HepG2 (cell line): ENCODE measurements around the gene IGLON5. TPM values are rescaled to one million over a fixed set of nuclear protein-coding genes. Genes with fewer than 3 reads are reported as not detected.

Experiments
- AGO2 ChIP-seq: fragments of 200-400 bp; formaldehyde crosslinking; optimal IDR thresholded peaks from 2 replicates; pipeline ENCODE3; 2017; ENCODE audit warnings: mild to moderate bottlenecking, low read depth, low read length, moderate library complexity
- ARNT2 ChIP-seq: sonication (generic); formaldehyde crosslinking; IDR thresholded peaks from 2 replicates; pipeline ENCODE4 v1.8.0; 2022; ENCODE audit warnings: mild to moderate bottlenecking, low read depth, missing genetic modification reagents, moderate library complexity
- GABPB1 ChIP-seq: IDR thresholded peaks from 2 replicates; pipeline ENCODE4 v1.6.1; 2016; ENCODE audit warnings: mild to moderate bottlenecking, missing genetic modification reagents, moderate library complexity, missing compliant biosample characterization
- HOXA3 ChIP-seq: sonication (generic); formaldehyde crosslinking; IDR thresholded peaks from 2 replicates; pipeline ENCODE4 v1.5.0; 2020; ENCODE audit warnings: missing genetic modification reagents
- MYNN ChIP-seq: sonication (generic); formaldehyde crosslinking; IDR thresholded peaks from 2 replicates; pipeline ENCODE4 v1.4.0; 2020; ENCODE audit warnings: mild to moderate bottlenecking, low read depth, missing genetic modification reagents
- NR3C1 ChIP-seq: sonication (generic); formaldehyde crosslinking; IDR thresholded peaks from 2 replicates; pipeline ENCODE4 v1.4.0; 2020; ENCODE audit warnings: missing genetic modification reagents
- POLR2AphosphoS5 ChIP-seq: IDR thresholded peaks from 2 replicates; pipeline ENCODE4 v1.6.1; 2012; ENCODE audit warnings: low read depth, low read length
- ZNF20 ChIP-seq: sonication (generic); formaldehyde crosslinking; IDR thresholded peaks from 2 replicates; pipeline ENCODE4 v1.4.0; 2020; ENCODE audit warnings: mild to moderate bottlenecking, moderate library complexity, missing genetic modification reagents
- polyA plus RNA-seq, 8 experiments: library from polyadenylated mRNA; depleted of rRNA in 3 of 8; stranded (reverse) in 7 of 8; unstranded in 1 of 8; fragments of >200 nt; fragmentation: Illumina TruSeq in 4 of 8; extraction: Trizol in 4 of 8; gene quantifications; 2 replicates each; pipeline versions ENCODE4 v1.2.1 to v1.2.3, GENCODE V29; 2011 to 2016; ENCODE audit warnings: low read depth in 4 of 8, missing spikeins in 1 of 8, mixed read lengths in 1 of 8; ENCODE audit not compliant: insufficient read depth in 1 of 8
- total RNA-seq, 5 experiments: library from RNA; depleted of rRNA; stranded (reverse); fragments of >200 nt; fragmentation: Illumina TruSeq; extraction: Trizol; gene quantifications; 2 replicates each; pipeline ENCODE4 v1.2.3, GENCODE V29; 2016; ENCODE audit warnings: low read depth in 1 of 5
- TF ChIP-seq, protein P1 (sequence below): sonication (generic); formaldehyde crosslinking; IDR thresholded peaks from 2 replicates; pipeline ENCODE4 v1.4.0; 2020; ENCODE audit warnings: missing genetic modification reagents
- TF ChIP-seq, protein P2 (sequence below): sonication (generic); formaldehyde crosslinking; conservative IDR thresholded peaks from 2 replicates; pipeline ENCODE4 v1.8.1; 2023; ENCODE audit warnings: missing genetic modification reagents
- TF ChIP-seq, protein P3 (sequence below): sonication (generic); formaldehyde crosslinking; IDR thresholded peaks from 2 replicates; pipeline ENCODE4 v1.5.0; 2020; ENCODE audit warnings: mild to moderate bottlenecking, missing genetic modification reagents, moderate library complexity
- TF ChIP-seq, protein P4 (sequence below): sonication (generic); formaldehyde crosslinking; IDR thresholded peaks from 2 replicates; pipeline ENCODE4 v1.9.0; 2022; ENCODE audit warnings: missing genetic modification reagents, mild to moderate bottlenecking, borderline replicate concordance
- TF ChIP-seq, protein P5 (sequence below), 2 experiments: sonication (generic) in 1 of 2; formaldehyde crosslinking in 1 of 2; IDR thresholded peaks; 2 replicates each; pipeline versions ENCODE4 v1.4.0 to v1.6.1; 2018 to 2020; ENCODE audit warnings: missing genetic modification reagents in 2 of 2, borderline replicate concordance in 1 of 2, low read depth in 1 of 2, mild to moderate bottlenecking in 1 of 2, missing biosample characterization in 1 of 2

The IGLON5 gene
- total and polyA plus RNA-seq, 2 of the 13 experiments (the other 11 are each of a cell fraction or from before 2014, with no cell fraction given) = 0.04 to 5.7 TPM

DNA sequence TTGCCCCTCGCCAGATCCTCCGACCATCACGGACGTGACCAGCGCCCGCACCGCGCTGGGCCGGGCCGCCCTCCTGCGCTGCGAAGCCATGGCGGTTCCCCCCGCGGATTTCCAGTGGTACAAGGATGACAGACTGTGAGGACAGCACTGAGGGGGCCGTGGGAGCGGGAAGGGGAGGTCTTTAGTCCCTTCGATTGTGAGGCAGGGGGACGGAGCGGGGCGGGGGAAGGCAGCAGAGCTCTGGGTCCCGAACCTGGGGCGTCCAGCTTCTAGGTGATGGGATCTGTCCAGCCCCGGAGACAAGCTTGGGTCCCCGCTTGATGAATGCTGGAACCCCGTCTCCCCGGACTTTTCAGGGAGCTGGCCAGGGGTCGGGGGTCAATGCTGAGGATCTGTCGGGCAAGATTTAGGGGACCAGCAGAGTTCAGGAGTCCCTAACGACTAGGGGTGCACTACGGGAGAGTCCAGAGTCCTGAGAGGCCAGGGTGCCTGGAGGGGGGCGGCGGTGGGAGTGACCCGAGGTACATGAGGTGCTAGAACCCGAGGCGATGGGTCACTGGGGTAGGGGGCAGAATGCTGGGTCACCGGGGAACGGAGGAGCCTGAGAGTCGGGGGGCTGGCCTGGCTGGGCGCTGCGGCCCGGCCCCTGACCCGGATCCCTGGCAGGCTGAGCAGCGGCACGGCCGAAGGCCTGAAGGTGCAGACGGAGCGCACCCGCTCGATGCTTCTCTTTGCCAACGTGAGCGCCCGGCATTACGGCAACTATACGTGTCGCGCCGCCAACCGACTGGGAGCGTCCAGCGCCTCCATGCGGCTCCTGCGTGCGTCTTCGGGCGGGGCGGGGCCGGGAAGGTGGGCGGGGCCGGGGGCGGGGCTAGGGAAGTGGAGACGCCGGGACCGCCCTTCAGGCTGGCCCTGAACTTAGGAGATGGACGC, 15.9 kb downstream of the IGLON5 start (continued):
- TF ChIP-seq, protein P1, sequence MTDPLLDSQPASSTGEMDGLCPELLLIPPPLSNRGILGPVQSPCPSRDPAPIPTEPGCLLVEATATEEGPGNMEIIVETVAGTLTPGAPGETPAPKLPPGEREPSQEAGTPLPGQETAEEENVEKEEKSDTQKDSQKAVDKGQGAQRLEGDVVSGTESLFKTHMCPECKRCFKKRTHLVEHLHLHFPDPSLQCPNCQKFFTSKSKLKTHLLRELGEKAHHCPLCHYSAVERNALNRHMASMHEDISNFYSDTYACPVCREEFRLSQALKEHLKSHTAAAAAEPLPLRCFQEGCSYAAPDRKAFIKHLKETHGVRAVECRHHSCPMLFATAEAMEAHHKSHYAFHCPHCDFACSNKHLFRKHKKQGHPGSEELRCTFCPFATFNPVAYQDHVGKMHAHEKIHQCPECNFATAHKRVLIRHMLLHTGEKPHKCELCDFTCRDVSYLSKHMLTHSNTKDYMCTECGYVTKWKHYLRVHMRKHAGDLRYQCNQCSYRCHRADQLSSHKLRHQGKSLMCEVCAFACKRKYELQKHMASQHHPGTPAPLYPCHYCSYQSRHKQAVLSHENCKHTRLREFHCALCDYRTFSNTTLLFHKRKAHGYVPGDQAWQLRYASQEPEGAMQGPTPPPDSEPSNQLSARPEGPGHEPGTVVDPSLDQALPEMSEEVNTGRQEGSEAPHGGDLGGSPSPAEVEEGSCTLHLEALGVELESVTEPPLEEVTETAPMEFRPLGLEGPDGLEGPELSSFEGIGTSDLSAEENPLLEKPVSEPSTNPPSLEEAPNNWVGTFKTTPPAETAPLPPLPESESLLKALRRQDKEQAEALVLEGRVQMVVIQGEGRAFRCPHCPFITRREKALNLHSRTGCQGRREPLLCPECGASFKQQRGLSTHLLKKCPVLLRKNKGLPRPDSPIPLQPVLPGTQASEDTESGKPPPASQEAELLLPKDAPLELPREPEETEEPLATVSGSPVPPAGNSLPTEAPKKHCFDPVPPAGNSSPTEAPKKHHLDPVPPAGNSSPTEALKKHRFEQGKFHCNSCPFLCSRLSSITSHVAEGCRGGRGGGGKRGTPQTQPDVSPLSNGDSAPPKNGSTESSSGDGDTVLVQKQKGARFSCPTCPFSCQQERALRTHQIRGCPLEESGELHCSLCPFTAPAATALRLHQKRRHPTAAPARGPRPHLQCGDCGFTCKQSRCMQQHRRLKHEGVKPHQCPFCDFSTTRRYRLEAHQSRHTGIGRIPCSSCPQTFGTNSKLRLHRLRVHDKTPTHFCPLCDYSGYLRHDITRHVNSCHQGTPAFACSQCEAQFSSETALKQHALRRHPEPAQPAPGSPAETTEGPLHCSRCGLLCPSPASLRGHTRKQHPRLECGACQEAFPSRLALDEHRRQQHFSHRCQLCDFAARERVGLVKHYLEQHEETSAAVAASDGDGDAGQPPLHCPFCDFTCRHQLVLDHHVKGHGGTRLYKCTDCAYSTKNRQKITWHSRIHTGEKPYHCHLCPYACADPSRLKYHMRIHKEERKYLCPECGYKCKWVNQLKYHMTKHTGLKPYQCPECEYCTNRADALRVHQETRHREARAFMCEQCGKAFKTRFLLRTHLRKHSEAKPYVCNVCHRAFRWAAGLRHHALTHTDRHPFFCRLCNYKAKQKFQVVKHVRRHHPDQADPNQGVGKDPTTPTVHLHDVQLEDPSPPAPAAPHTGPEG (CRISPR knock-in tag) = no peak
- TF ChIP-seq GABPB1 (peak; percentile 28; the same call in 1 of the 2 replicates), HOXA3 (peak; percentile 45; the same call in 1 of the 2 replicates), MYNN (CRISPR knock-in tag) (no peak), AGO2 (peak; percentile 92), NR3C1 (CRISPR knock-in tag) (no peak), POLR2AphosphoS5 (peak; percentile 40; the same call in 1 of the 2 replicates), ARNT2 (0 out of 2 replicates have a peak, but pooled peaks have one; percentile 3), ZNF20 (CRISPR knock-in tag) (no peak)
- TF ChIP-seq, protein P2, sequence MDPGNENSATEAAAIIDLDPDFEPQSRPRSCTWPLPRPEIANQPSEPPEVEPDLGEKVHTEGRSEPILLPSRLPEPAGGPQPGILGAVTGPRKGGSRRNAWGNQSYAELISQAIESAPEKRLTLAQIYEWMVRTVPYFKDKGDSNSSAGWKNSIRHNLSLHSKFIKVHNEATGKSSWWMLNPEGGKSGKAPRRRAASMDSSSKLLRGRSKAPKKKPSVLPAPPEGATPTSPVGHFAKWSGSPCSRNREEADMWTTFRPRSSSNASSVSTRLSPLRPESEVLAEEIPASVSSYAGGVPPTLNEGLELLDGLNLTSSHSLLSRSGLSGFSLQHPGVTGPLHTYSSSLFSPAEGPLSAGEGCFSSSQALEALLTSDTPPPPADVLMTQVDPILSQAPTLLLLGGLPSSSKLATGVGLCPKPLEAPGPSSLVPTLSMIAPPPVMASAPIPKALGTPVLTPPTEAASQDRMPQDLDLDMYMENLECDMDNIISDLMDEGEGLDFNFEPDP (CRISPR knock-in tag) = 0 out of 2 replicates have a peak, but pooled peaks have one; percentile 33
- TF ChIP-seq, protein P3, sequence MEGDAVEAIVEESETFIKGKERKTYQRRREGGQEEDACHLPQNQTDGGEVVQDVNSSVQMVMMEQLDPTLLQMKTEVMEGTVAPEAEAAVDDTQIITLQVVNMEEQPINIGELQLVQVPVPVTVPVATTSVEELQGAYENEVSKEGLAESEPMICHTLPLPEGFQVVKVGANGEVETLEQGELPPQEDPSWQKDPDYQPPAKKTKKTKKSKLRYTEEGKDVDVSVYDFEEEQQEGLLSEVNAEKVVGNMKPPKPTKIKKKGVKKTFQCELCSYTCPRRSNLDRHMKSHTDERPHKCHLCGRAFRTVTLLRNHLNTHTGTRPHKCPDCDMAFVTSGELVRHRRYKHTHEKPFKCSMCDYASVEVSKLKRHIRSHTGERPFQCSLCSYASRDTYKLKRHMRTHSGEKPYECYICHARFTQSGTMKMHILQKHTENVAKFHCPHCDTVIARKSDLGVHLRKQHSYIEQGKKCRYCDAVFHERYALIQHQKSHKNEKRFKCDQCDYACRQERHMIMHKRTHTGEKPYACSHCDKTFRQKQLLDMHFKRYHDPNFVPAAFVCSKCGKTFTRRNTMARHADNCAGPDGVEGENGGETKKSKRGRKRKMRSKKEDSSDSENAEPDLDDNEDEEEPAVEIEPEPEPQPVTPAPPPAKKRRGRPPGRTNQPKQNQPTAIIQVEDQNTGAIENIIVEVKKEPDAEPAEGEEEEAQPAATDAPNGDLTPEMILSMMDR (CRISPR knock-in tag) = peak; percentile 67
- TF ChIP-seq, protein P4, sequence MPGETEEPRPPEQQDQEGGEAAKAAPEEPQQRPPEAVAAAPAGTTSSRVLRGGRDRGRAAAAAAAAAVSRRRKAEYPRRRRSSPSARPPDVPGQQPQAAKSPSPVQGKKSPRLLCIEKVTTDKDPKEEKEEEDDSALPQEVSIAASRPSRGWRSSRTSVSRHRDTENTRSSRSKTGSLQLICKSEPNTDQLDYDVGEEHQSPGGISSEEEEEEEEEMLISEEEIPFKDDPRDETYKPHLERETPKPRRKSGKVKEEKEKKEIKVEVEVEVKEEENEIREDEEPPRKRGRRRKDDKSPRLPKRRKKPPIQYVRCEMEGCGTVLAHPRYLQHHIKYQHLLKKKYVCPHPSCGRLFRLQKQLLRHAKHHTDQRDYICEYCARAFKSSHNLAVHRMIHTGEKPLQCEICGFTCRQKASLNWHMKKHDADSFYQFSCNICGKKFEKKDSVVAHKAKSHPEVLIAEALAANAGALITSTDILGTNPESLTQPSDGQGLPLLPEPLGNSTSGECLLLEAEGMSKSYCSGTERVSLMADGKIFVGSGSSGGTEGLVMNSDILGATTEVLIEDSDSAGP = 0 out of 2 replicates have a peak, but pooled peaks have one; percentile 32
- TF ChIP-seq, protein P5, sequence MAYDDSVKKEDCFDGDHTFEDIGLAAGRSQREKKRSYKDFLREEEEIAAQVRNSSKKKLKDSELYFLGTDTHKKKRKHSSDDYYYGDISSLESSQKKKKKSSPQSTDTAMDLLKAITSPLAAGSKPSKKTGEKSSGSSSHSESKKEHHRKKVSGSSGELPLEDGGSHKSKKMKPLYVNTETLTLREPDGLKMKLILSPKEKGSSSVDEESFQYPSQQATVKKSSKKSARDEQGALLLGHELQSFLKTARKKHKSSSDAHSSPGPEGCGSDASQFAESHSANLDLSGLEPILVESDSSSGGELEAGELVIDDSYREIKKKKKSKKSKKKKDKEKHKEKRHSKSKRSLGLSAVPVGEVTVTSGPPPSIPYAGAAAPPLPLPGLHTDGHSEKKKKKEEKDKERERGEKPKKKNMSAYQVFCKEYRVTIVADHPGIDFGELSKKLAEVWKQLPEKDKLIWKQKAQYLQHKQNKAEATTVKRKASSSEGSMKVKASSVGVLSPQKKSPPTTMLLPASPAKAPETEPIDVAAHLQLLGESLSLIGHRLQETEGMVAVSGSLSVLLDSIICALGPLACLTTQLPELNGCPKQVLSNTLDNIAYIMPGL (CRISPR knock-in tag; IDR thresholded peaks at IDR 0.05; ENCODE audit: borderline replicate concordance in 1 of 2, low read depth in 1 of 2) = 0 out of 4 replicates have a peak, but pooled peaks of 1 of the 2 experiments have one; percentile 42
